ENCODE results near the gene PRKN.

GRCh38 chr6:161710698-161711097 is 1016.9 kb downstream of the PRKN start:
- no peak for TF ChIP-seq EZH2 (IDR thresholded peaks at IDR 0.05; ENCODE audit: borderline replicate concordance, low read length)
- TF ChIP-seq CTCF (IDR thresholded peaks at IDR 0.05; ENCODE audit: low read length): no peak

All from OCI-LY1 (cell line).